Fibroblast of villous mesenchyme (primary cell): ENCODE measurements around the gene PLEKHA7. TPM values are rescaled to one million over a fixed set of nuclear protein-coding genes. Genes with fewer than 3 reads are reported as not detected.

Source experiments
- DNase-seq: peaks from one replicate; pipeline ENCODE4 v3.0.0-alpha.2; 2010; ENCODE audit warnings: low read depth
- H3K4me3 ChIP-seq: 2 replicates; pipeline ENCODE4 v1.5.1; 2011; ENCODE audit warnings: low read depth, mild to moderate bottlenecking, low read length
- total RNA-seq: library from RNA; depleted of rRNA; stranded (reverse); fragments of >200 nt; gene quantifications from 2 replicates; pipeline ENCODE4 v1.2.3, GENCODE V29; 2012
- TF ChIP-seq, protein P1 (sequence below): IDR thresholded peaks from 2 replicates; pipeline ENCODE4 v1.5.1; 2012; ENCODE audit warnings: low read depth, mild to moderate bottlenecking, low read length; ENCODE audit not compliant: insufficient read depth

The PLEKHA7 gene
- total RNA-seq, 1 donor, result 0.86 TPM

GRCh38 chr11:16942342-16942741 is 71.9 kb downstream of the PLEKHA7 start:
- TF ChIP-seq, protein P1, sequence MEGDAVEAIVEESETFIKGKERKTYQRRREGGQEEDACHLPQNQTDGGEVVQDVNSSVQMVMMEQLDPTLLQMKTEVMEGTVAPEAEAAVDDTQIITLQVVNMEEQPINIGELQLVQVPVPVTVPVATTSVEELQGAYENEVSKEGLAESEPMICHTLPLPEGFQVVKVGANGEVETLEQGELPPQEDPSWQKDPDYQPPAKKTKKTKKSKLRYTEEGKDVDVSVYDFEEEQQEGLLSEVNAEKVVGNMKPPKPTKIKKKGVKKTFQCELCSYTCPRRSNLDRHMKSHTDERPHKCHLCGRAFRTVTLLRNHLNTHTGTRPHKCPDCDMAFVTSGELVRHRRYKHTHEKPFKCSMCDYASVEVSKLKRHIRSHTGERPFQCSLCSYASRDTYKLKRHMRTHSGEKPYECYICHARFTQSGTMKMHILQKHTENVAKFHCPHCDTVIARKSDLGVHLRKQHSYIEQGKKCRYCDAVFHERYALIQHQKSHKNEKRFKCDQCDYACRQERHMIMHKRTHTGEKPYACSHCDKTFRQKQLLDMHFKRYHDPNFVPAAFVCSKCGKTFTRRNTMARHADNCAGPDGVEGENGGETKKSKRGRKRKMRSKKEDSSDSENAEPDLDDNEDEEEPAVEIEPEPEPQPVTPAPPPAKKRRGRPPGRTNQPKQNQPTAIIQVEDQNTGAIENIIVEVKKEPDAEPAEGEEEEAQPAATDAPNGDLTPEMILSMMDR, result no peak
- no peak for DNase-seq
- H3K4me3 ChIP-seq, result no peak overlapping the region

DNA sequence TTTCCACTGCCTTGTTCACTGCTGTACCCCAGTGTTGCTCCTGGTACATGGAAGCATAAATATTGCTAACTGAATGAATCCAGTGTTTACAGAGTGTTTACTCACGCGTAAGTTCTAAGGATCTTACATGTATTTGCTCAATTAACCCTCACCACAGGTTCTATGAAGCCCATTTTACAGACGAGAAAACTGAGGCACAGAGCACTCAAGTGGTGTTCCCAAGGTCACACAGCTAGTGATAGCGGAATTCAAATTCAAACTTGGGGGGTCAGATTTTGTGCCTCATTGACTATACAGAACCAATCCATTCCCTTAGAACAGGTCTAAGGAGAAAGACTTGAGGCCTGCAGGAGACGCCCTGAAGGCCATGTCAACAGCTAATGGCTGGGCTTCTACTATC is 72.3 kb downstream of the PLEKHA7 start:
- TF ChIP-seq, protein P1, result no peak
- no peak overlapping the region for H3K4me3 ChIP-seq
- no peak for DNase-seq

GRCh38 chr11:16938061-16938460 is 76.2 kb downstream of the PLEKHA7 start:
- no peak for DNase-seq
- TF ChIP-seq, protein P1, result no peak
- H3K4me3 ChIP-seq, result no peak overlapping the region

- TF ChIP-seq, protein P1, result no peak
- no peak overlapping the region for H3K4me3 ChIP-seq
- DNase-seq, result no peak
These were observed 77.6 kb downstream of the PLEKHA7 start for GRCh38 chr11:16936643-16937042.

DNA sequence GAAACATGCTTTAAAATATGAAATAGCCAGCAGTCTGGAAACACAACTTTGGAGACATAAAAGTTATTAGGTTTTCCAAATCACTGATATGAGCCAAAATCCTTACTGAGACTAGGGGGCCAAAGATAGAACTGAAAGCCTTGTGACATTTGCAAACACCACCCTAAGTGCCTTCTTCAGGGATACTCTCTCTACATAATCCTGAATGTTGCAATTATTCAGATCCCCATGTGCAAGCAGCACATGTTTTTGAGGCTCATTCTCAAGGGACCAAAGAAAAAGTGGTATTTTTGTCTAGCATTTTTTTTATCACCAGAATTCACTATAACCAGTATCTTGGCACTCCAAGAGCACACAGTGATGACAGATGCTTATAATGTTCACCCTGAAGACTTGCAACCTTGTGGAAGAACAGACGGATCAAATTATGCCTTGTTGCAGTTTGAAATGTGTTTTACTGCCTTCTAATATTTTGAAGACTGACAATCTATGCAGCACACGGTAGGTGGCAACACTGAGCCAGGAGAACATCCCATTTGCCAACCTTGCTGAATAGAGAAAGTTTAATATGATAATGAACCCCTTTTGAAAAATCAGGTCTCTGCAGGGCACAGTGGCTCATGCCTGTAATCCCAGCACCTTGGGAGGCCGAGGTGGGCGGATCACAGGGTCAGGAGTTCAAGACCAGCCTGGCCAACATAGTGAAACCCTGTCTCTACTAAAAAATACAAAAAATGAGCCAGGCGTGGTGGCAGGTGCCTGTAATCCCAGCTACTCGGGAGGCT is 78.5 kb downstream of the PLEKHA7 start:
- no peak overlapping the region for H3K4me3 ChIP-seq
- peak; percentile 32 for DNase-seq
- TF ChIP-seq, protein P1, result peak; percentile 76

GRCh38 chr11:16933756-16934603 is 80.2 kb downstream of the PLEKHA7 start:
- H3K4me3 ChIP-seq, result no peak overlapping the region
- no peak for DNase-seq
- TF ChIP-seq, protein P1, result no peak
